Fibroblast of the aortic adventitia (primary cell): ENCODE data around the gene FAM171A2. TPM values are rescaled to one million over a fixed set of nuclear protein-coding genes. Genes with fewer than 3 reads are reported as not detected.
A peak's percentile ranks its signal among the peaks of the same experiment; 100 is the strongest.
"Not testable (repeated sequence)": the region's sequence is repeated elsewhere in the genome, so short reads cannot be mapped to it uniquely, and the experiment has no call there.

Experiments
- DNase-seq: peaks from one replicate; pipeline ENCODE4 v3.0.0-alpha.2; 2010; ENCODE audit warnings: low read depth
- H3K4me3 ChIP-seq: 2 replicates; pipeline ENCODE4 v1.5.1; 2011; ENCODE audit warnings: low read depth, mild to moderate bottlenecking, control low read depth, low read length, moderate library complexity
- CTCF ChIP-seq: IDR thresholded peaks from 2 replicates; pipeline ENCODE4 v1.5.1; 2011; ENCODE audit warnings: mild to moderate bottlenecking, low read length, control low read depth, inconsistent platforms; ENCODE audit not compliant: insufficient read depth
- total RNA-seq: library from RNA; depleted of rRNA; stranded (reverse); fragments of >200 nt; gene quantifications from 2 replicates; pipeline ENCODE4 v1.2.3, GENCODE V29; 2012; ENCODE audit warnings: low replicate concordance

Gene FAM171A2
- total RNA-seq, 1 donor = 3.1 TPM

GRCh38 chr17:44348988-44349364 is 14.7 kb downstream of the FAM171A2 start:
- no peak for TF ChIP-seq CTCF
- no peak for DNase-seq

GRCh38 chr17:44348234-44348987 is 15.2 kb downstream of the FAM171A2 start:
- H3K4me3 ChIP-seq = no peak overlapping the region
- no peak for TF ChIP-seq CTCF
- peak; percentile 25 for DNase-seq

More at GRCh38 chr17:44348988-44349364, 14.7 kb downstream of the FAM171A2 start:
- H3K4me3 ChIP-seq = no peak overlapping the region

- not testable (repeated sequence) for DNase-seq, H3K4me3 ChIP-seq
Observed at GRCh38 chr17:44347206-44348055, 16.2 kb downstream of the FAM171A2 start.

- no peak for TF ChIP-seq CTCF
- peak overlapping the region; percentile 98 for H3K4me3 ChIP-seq
- DNase-seq = no peak
Observed at GRCh38 chr17:44346064-44346844, 17.4 kb downstream of the FAM171A2 start.

- H3K4me3 ChIP-seq = peak overlapping the region; percentile 98
- DNase-seq = peak; percentile 59
- TF ChIP-seq CTCF = peak; percentile 48
Observed at GRCh38 chr17:44345454-44346026, 18.1 kb downstream of the FAM171A2 start.

- peak; percentile 100 for DNase-seq
- H3K4me3 ChIP-seq = peak within 1 kb of the TSS; percentile 98
- no peak for TF ChIP-seq CTCF
Observed at GRCh38 chr17:44344939-44345453, 18.7 kb downstream of the FAM171A2 start, which contains the start of gene GRN. GRN (plus strand) TSS chr17:44345302; CDS start chr17:44349165, 3,863 bp downstream.
